H9 (cell line): ENCODE measurements around the gene CARD11. TPM values are rescaled to one million over a fixed set of nuclear protein-coding genes. Genes with fewer than 3 reads are reported as not detected.

Experiments used
- DNase-seq: peaks from one replicate; pipeline ENCODE4 v3.0.0-alpha.2; 2017
- H2AFZ ChIP-seq: one replicate; pipeline ENCODE4 v1.6.1; 2013; ENCODE audit warnings: mild to moderate bottlenecking, low read length, control low read depth, moderate library complexity
- H2AK5ac ChIP-seq: 2 replicates; pipeline ENCODE4 v1.6.1; 2013; ENCODE audit warnings: low read length, control low read depth, mixed read lengths; ENCODE audit not compliant: insufficient read length
- H2BK120ac ChIP-seq: one replicate; pipeline ENCODE4 v1.6.1; 2013; ENCODE audit warnings: low read depth, mild to moderate bottlenecking, low read length, control low read depth, inconsistent platforms; ENCODE audit not compliant: poor library complexity, severe bottlenecking
- H2BK12ac ChIP-seq: 2 replicates; pipeline ENCODE4 v1.6.1; 2013; ENCODE audit warnings: low read length, control low read depth, mixed read lengths, low read depth; ENCODE audit not compliant: insufficient read length
- H2BK15ac ChIP-seq: 2 replicates; pipeline ENCODE4 v1.6.1; 2013; ENCODE audit warnings: low read depth, low read length, control low read depth
- H2BK20ac ChIP-seq: one replicate; pipeline ENCODE4 v1.6.1; 2013; ENCODE audit warnings: low read depth, mild to moderate bottlenecking, low read length, control low read depth, inconsistent platforms; ENCODE audit not compliant: poor library complexity, severe bottlenecking
- H2BK5ac ChIP-seq: 2 replicates; pipeline ENCODE4 v1.6.1; 2013; ENCODE audit warnings: low read length, control low read depth, mixed read lengths; ENCODE audit not compliant: insufficient read length
- H3K14ac ChIP-seq: 2 replicates; pipeline ENCODE4 v1.6.1; 2013; ENCODE audit warnings: low read length, control low read depth; ENCODE audit not compliant: insufficient read depth
- H3K18ac ChIP-seq: 2 replicates; pipeline ENCODE4 v1.6.1; 2013; ENCODE audit warnings: low read depth, mild to moderate bottlenecking, mixed read lengths, low read length, control low read depth; ENCODE audit not compliant: insufficient read length
- H3K23ac ChIP-seq: 2 replicates; pipeline ENCODE4 v1.6.1; 2013; ENCODE audit warnings: low read length, control low read depth, mixed read lengths, low read depth; ENCODE audit not compliant: insufficient read length
- H3K23me2 ChIP-seq: 2 replicates; pipeline ENCODE4 v1.6.1; 2013; ENCODE audit warnings: low read depth, mild to moderate bottlenecking, mixed read lengths, low read length, control low read depth; ENCODE audit not compliant: insufficient read length, poor library complexity, severe bottlenecking
- H3K27ac ChIP-seq: 2 replicates; pipeline ENCODE4 v1.5.1; 2013; ENCODE audit warnings: low read length, control low read depth, mixed read lengths, low read depth; ENCODE audit not compliant: insufficient read length
- H3K27me3 ChIP-seq: 2 replicates; pipeline ENCODE4 v1.6.1; 2013; ENCODE audit warnings: low read length, control low read depth, inconsistent platforms; ENCODE audit not compliant: insufficient read depth
- H3K4ac ChIP-seq: 2 replicates; pipeline ENCODE4 v1.6.1; 2013; ENCODE audit warnings: low read depth, mild to moderate bottlenecking, control low read depth, inconsistent platforms, low read length, moderate library complexity
- H3K4me1 ChIP-seq: 2 replicates; pipeline ENCODE4 v1.6.1; 2013; ENCODE audit warnings: low read length, control low read depth, inconsistent platforms; ENCODE audit not compliant: insufficient read depth
- H3K4me2 ChIP-seq: 2 replicates; pipeline ENCODE4 v1.6.1; 2013; ENCODE audit warnings: low read length, control low read depth, mixed read lengths; ENCODE audit not compliant: insufficient read length, insufficient read depth
- H3K56ac ChIP-seq: 2 replicates; pipeline ENCODE4 v1.6.1; 2013; ENCODE audit warnings: low read depth, mild to moderate bottlenecking, mixed read lengths, low read length, control low read depth; ENCODE audit not compliant: insufficient read length
- H3K79me1 ChIP-seq: 2 replicates; pipeline ENCODE4 v1.6.1; 2013; ENCODE audit warnings: low read depth, mild to moderate bottlenecking, moderate library complexity, low read length, control low read depth, inconsistent platforms; ENCODE audit not compliant: insufficient read depth, poor library complexity, severe bottlenecking
- H3K79me2 ChIP-seq: 2 replicates; pipeline ENCODE4 v1.6.1; 2013; ENCODE audit warnings: low read length, control low read depth, inconsistent platforms; ENCODE audit not compliant: insufficient read depth
- H3K9ac ChIP-seq: 2 replicates; pipeline ENCODE4 v1.6.1; 2013; ENCODE audit warnings: low read length, control low read depth, mixed read lengths; ENCODE audit not compliant: insufficient read length; ENCODE audit errors: extremely low read depth
- H3K9me3 ChIP-seq: one replicate; pipeline ENCODE4 v1.6.1; 2013; ENCODE audit warnings: low read depth, low read length, inconsistent platforms; ENCODE audit not compliant: control insufficient read depth
- H3T11ph ChIP-seq: one replicate; pipeline ENCODE4 v1.6.1; 2013; ENCODE audit warnings: mild to moderate bottlenecking, low read length, control low read depth, inconsistent platforms
- H4K20me1 ChIP-seq: one replicate; pipeline ENCODE4 v1.6.1; 2013; ENCODE audit not compliant: control insufficient read depth, insufficient read length, insufficient read depth
- H4K5ac ChIP-seq: 2 replicates; pipeline ENCODE4 v1.6.1; 2013; ENCODE audit warnings: low read depth, mild to moderate bottlenecking, mixed read lengths, low read length, control low read depth; ENCODE audit not compliant: insufficient read length
- H4K8ac ChIP-seq: replicated peaks from 2 replicates; pipeline ENCODE4 v1.6.1; 2013; ENCODE audit warnings: low read length, control low read depth, mixed read lengths, low read depth; ENCODE audit not compliant: insufficient read length
- H4K91ac ChIP-seq: 2 replicates; pipeline ENCODE4 v1.6.1; 2013; ENCODE audit warnings: low read depth, mild to moderate bottlenecking, moderate library complexity, mixed read lengths, low read length, control low read depth; ENCODE audit not compliant: insufficient read length
- H3K27ac Mint-ChIP-seq, 3 experiments: 2 replicates in 2 of 3; 3 replicates in 1 of 3; pipeline ENCODE4 v1.8.0; 2020 to 2021; ENCODE audit warnings: mixed read lengths in 3 of 3, mild to moderate bottlenecking in 1 of 3, moderate library complexity in 1 of 3
- H3K27me3 Mint-ChIP-seq: 2 replicates; pipeline ENCODE4 v1.8.0; 2021; ENCODE audit warnings: low read depth, mild to moderate bottlenecking, moderate library complexity, mixed read lengths
- H3K36me3 Mint-ChIP-seq, 3 experiments: 2 replicates in 2 of 3; 3 replicates in 1 of 3; pipeline ENCODE4 v1.8.0; 2020 to 2021; ENCODE audit warnings: low read depth in 3 of 3, mixed read lengths in 3 of 3; ENCODE audit not compliant: insufficient read depth in 1 of 3
- H3K4me1 Mint-ChIP-seq, 2 experiments: 2 replicates each; pipeline ENCODE4 v1.8.0; 2020; ENCODE audit warnings: mixed read lengths in 2 of 2
- H3K4me3 Mint-ChIP-seq, 2 experiments: 2 replicates in 1 of 2; 3 replicates in 1 of 2; pipeline ENCODE4 v1.8.0; 2020 to 2021; ENCODE audit warnings: mild to moderate bottlenecking in 2 of 2, mixed read lengths in 2 of 2, moderate library complexity in 1 of 2
- H3K9me3 Mint-ChIP-seq, 2 experiments: 2 replicates in 1 of 2; 3 replicates in 1 of 2; pipeline ENCODE4 v1.8.0; 2020; ENCODE audit warnings: mild to moderate bottlenecking in 2 of 2, mixed read lengths in 2 of 2, moderate library complexity in 1 of 2
- CTCF ChIP-seq: fragments of 200-600 bp; sonication (generic); conservative IDR thresholded peaks from 3 replicates; pipeline ENCODE4 v1.8.0; 2021; ENCODE audit warnings: antibody characterized with exemption, mild to moderate bottlenecking
- WGBS: extraction: QIAGEN DNeasy Blood & Tissue Kit; methylation state at CpG from one replicate; pipeline ENCODE4 v1.1.7; 2013; ENCODE audit warnings: missing lambda C conversion rate, low lambda C conversion rate, mixed read lengths; ENCODE audit not compliant: insufficient read length; ENCODE audit errors: extremely low coverage; 5-methylcytosine and 5-hydroxymethylcytosine counted together
- total RNA-seq: library from RNA; stranded (reverse); gene quantifications from 2 replicates; pipeline ENCODE4 v1.2.1, GENCODE V29; 2021

CARD11 gene
- total RNA-seq, 1 experiment from 2014 or later: 20.0 TPM

GRCh38 chr7:2880874-2881533 is 162.7 kb downstream of the CARD11 start:
- Mint-ChIP-seq H3K9me3 (peaks cover 0 to 5% of the 10 kb centered on the region in 2 experiments; a peak in 2 of 5 replicates), H3K36me3 (no peaks in the 10 kb centered on the region), H3K4me3 (no peak overlapping the region), H3K27me3 (no peaks in the 10 kb centered on the region), H3K27ac (no peak overlapping the region; a peak in 1 of 7 replicates), H3K4me1 (peaks cover 23 to 39% of the 10 kb centered on the region in 2 experiments)
- H3K9ac ChIP-seq: no peak overlapping the region
- no peak overlapping the region for H2AK5ac ChIP-seq
- no peak overlapping the region for H3K27ac ChIP-seq
- H3K4ac ChIP-seq: no peak overlapping the region
- H3K4me2 ChIP-seq: no peak overlapping the region
- peak; percentile 95 for DNase-seq
- H4K91ac ChIP-seq: no peak overlapping the region
- H2AFZ ChIP-seq: no peak overlapping the region
- no peaks in the 10 kb centered on the region for H4K20me1 ChIP-seq
- H2BK20ac ChIP-seq: no peak overlapping the region
- no peaks in the 10 kb centered on the region for H3K23me2 ChIP-seq
- H4K5ac ChIP-seq: no peak overlapping the region
- no peaks in the 10 kb centered on the region for H3K79me1 ChIP-seq
- no peak overlapping the region for H3T11ph ChIP-seq
- H2BK120ac ChIP-seq: no peak overlapping the region
- no peak overlapping the region for H4K8ac ChIP-seq
- no peak overlapping the region for H3K56ac ChIP-seq
- H3K18ac ChIP-seq: no peak overlapping the region
- H3K27me3 ChIP-seq: no peaks in the 10 kb centered on the region
- no peak overlapping the region for H2BK5ac ChIP-seq
- no peak overlapping the region for H3K14ac ChIP-seq
- peaks cover 5% of the 10 kb centered on the region; the same call in 1 of the 2 replicates for H3K4me1 ChIP-seq
- H3K23ac ChIP-seq: no peak overlapping the region
- no peaks in the 10 kb centered on the region for H3K9me3 ChIP-seq
- TF ChIP-seq CTCF: no peak
- H2BK12ac ChIP-seq: no peak overlapping the region
- whole genome bisulfite sequencing: no CpG with 5 or more reads among the region's 18 CpGs
- no peak overlapping the region for H2BK15ac ChIP-seq
- H3K79me2 ChIP-seq: no peaks in the 10 kb centered on the region
